Fibroblast of upper back skin (primary cell): ENCODE results near the gene GRM7.
"Not testable (repeated sequence)": the region's sequence is repeated elsewhere in the genome, so short reads cannot be mapped to it uniquely, and the experiment has no call there.

Source experiments
- DNase-seq: peaks from one replicate; pipeline ENCODE4 v3.0.0-alpha.2; 2013

Gene GRM7

DNA sequence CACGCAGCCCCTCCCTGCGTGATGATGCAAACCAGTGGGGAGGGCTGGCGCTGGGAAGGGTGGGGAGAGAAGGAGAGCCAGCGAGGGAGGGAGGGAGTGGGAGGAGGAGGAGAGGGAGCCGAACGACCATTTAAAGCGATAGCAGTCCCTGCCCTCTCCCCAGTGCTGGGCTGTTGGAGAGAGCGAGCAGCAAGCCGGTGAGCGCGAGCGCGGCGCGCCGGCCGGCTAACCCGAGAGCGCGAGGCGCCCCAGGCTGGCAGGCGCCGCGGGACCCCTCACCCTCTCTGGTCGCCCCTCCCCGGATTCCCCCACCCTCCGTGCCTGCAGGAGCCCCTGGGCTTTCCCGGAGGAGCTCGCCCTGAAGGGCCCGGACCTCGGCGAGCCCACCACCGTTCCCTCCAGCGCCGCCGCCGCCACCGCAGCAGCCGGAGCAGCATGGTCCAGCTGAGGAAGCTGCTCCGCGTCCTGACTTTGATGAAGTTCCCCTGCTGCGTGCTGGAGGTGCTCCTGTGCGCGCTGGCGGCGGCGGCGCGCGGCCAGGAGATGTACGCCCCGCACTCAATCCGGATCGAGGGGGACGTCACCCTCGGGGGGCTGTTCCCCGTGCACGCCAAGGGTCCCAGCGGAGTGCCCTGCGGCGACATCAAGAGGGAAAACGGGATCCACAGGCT is at the start of gene GRM7:
TSS of gene GRM7 (plus strand) at position 162 of the 671 bp plus-strand sequence.
- DNase-seq = peak; percentile 36

DNA sequence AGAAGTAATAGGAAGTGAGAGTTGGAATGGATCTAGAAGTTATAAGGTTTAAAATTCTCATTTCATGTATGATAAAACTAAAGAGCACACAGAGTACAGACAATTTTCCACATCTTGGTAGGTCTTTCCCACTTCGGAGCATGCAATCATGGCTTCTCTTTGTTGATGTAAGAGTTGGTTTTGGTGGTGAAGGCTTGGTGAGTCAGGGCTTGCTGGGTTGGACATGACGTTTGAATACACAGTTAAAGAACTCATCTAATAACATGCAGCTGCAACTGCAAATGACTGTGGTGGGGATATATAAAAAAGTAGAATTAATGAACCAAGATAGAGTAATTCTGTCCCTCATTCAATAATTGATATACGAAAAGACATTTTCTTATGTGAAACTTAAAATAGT is 39.5 kb upstream of the GRM7 start:
- DNase-seq = peak; percentile 7

DNA sequence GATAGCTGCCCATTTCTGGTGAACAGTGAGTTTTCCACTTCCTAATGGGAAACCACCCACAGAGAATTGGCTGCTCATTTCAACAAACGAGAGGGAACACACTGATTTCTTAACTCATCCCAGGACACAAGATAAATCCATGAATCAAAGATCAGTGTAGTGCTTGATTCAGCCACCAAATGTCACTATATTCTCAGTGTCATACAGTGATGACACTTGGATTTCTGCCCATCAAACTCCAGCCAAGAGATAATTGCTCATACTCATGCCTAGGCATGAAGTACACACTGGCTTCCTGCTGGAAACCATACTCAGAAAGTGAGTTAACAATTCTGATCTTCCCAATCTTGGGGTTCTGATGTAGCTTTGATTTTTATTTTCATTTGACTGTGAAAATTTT is 35.4 kb upstream of the GRM7 start:
- no peak for DNase-seq

DNA sequence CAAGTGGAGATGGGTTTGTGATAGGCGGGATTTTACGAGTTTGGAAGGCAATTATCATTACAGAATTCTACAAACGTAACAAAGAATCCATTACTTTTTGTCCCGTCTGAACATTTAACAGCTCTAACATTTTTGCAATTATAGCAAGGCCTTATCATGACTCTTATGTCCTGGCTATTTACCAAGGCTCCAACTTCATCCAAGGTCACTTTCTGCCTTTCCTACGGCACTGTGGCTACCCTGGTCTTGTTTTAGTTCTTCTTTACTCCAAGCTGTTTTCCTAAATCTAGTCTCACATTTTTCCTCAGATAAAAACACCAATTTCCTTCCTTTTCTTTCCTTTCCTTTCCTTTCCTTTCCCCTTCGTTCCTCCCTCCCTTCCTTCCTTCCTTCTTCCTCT is 33.5 kb upstream of the GRM7 start:
- no peak for DNase-seq

DNA sequence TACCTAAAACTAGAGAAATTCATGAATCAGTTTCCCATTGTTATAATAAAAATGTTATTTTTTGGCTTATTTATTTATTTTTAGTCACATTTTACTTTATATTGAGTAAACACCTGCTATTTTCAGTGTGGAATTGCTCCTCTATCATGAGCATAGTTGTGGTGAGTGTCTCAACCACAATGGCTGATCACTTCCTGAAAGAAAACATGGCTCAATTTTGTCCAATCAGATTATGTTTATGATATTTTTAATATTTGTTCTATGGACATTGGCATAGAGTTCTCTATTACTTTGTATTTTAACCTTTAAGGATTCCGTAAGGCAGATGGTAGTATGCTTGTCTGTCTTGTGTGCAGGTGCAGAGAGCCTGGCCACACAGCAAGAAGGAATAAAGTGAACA is 16.2 kb upstream of the GRM7 start:
- no peak for DNase-seq

DNA sequence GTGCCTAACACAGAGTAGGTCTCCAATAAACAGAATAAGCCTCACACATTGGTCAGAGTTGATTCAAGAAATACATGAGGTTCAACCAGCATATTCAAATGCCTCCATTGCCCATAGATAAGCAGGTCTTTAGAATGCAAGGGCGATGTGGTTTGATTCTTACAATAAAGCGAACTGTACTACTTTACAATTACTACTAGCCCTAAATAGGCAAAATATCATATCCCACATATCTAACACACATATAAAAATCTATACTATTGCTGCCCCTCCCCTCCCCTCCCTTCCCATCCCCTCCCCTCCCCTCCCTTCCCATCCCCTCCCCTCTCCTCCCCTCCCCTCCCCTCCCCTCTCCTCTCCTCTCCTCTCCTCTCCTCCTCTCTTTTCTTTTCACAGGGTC is 6.7 kb upstream of the GRM7 start:
- no peak for DNase-seq

DNA sequence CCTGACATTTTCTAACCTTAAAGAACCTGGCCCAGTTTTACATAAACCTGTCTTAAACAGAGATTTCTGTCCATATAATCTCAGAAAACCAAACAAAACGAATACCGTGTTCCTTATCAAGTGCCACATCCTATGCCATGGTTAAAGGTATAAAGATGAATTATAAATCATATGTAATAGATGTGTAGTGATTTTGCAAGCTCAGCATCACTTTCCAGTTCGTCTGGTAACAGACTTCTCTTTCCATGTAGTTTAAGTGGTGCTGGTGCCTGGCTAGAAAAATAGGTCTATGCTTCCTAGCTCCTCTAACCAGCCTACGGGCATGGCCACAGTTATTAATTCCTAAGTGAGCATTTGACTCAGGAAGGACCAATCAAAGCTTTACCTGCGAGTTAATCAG is 3.4 kb upstream of the GRM7 start:
- DNase-seq = no peak

DNA sequence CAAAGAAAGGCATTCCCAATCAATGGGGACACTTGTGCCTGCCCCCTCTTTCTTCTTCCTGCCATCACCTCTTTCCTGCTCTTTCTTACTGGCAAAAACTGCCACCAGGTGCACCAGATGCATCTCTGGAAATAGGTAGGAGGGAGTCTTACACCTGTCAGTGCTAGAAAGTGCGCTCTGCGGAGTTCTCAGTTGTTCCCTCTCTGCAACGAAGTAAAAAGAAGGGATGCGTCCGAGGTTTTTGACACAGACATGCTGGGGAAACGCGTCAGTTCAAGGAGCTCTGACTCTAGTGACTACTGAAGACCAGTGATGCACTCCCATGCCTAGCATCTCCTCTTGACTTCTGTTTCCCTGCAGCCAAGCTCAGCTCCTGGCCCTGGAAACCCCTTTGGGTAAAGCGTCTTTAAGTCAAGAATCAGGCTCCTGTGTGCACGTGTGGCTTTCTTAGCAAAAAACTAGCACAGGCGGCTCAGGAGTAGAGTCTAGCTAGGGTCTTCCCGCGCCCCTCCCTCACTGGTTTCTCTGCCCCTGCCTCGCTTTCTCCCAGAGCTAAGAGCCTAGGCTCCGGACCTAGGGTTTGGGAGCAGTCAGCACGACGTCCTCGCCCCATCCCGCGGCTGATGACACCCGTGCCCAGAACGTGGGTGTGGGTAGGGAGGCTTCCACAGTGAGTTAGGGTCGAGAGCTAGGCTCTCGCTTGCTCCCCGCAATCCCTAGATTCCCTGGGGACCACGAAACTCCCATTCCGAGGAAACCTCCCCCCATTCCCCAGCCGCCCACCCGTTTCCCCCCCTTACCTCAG is 564 bp upstream of the GRM7 start:
- no peak for DNase-seq

DNA sequence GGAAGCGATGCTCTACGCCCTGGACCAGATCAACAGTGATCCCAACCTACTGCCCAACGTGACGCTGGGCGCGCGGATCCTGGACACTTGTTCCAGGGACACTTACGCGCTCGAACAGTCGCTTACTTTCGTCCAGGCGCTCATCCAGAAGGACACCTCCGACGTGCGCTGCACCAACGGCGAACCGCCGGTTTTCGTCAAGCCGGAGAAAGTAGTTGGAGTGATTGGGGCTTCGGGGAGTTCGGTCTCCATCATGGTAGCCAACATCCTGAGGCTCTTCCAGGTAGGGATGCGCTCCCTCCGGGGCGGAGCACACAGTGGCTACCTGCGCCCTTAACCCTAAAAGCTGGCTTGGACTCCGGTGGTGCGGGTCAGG is 698 bp downstream of the GRM7 start:
- DNase-seq = no peak

DNA sequence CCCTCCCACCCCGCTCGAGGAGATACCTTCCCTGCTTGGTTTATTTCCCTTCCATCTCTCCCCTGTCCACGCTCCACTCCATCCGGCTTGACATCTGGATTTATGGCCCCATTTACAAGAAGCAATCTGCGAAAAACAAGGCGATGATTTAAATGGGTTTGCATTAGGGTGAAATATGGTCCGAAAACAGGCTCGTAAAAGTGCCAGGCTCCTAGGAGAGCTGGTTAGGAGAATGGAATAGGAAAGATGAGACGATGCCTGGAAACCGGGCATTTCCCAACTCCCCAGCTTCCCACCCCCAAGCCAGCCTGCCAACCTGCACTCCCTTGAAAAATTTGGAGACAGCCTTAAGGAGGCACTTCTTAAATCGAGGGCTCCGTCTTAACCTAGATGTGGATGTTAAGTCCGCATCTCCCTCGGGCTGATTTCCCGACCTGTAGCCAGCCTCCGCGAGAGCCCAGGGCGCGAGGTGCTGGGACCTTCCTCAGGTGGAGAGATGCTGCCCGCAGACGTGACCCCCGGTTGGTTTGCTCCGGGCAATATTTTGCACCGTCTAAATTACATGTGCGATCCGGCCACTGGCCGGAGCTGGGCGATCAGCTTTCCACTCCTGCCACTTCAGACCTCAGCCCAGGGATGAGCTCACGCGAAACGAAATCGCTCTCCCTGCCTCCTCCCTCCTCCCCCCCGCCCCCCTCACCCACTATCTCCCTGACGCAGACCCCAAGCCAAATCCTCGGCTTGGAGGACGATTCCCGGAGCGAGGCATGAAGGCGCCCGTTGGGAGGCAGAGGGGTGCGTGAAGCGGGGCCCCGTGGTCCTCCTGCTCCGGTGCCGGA is 1.3 kb downstream of the GRM7 start:
- no peak for DNase-seq

DNA sequence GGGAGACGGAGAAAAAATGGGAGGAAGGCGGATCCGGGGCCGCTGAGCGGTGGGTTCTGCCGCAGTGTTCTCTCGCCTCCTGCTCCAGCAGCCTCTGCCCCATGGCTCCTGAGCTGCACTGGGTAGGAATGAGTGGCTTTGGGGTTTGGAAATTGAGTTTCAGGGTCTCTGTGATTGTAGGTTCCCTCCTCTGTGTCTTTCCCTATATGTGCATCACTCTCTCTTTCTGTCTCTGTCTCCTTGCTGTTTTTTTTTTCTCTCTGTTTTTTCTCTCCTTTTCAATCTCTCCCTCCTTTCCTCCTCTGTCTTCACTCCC is 1.9 kb downstream of the GRM7 start:
- DNase-seq = no peak

DNA sequence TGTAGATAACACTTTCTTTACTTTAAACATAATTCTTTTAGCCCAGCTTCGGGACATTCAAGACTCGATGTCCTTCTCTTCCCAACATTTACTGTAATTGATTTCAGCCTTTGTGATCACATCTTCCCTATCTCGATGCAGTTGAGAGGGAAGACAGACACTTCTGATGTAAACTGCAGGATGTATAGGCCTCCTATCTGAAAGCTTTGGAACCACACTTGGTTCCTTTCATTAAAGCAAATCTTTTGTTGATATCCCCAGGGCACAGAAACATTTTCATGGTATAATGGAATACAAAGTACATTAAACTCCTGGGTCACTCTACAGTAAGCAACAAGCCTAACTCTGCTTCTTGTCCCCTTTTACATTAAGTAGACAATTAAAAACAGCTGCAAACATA is 6.4 kb downstream of the GRM7 start:
- DNase-seq = no peak

DNA sequence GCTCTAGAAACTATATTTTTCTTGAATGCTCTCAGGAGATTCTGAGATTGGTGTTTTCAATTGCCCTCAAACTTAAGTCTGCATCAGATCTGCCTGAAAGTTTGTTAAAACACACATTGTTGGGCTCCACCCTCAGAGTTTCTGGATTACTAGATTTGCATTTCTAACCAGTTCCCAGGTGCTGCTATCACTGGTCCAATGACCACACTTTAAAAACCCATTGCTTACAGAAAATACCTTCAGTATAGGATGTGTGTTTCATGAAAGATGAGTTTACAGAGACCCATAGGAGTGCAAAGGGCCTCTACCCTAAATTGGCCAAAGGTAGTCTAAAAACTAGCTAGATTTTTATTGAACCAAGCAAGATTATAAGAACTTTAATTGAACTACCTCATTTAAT is 17.8 kb downstream of the GRM7 start:
- no peak for DNase-seq

DNA sequence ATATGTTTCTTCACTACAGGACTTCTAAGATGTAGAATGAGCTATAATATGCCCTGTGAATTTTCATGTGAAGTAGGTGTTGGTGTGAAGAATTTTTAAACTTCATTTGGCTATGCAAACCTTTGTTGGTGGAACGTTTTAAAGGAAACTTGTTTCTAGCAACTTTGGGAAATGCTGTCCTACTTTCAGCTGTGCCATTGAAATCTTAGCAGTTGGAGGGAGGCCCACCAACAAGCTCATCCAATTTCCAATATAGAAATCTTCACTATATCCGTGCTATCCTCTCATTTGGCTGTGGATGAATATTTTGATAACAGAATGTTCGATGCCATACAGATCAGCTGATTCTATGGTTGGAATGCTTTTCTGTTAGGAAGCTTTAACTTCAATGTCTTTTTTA is 51.3 kb downstream of the GRM7 start:
- DNase-seq = no peak

DNA sequence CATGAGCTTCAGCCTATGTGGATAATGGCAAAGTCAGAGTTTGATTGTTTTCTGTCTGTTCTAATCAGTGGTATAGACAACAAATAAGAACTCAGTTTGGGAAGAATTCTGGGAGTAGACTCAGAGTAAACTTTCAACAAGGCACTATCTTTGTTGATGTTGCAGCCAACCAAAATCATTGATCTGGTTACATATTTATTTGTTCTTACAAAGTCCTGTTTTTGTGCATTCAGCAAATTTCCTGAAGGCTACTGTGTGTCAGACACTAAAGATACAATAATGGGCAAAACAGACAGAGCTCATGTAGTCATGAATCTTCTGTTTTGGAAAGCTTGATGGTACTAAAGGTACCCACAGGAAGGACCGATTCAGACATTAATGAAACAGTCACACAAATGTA is 55.0 kb downstream of the GRM7 start:
- no peak for DNase-seq

DNA sequence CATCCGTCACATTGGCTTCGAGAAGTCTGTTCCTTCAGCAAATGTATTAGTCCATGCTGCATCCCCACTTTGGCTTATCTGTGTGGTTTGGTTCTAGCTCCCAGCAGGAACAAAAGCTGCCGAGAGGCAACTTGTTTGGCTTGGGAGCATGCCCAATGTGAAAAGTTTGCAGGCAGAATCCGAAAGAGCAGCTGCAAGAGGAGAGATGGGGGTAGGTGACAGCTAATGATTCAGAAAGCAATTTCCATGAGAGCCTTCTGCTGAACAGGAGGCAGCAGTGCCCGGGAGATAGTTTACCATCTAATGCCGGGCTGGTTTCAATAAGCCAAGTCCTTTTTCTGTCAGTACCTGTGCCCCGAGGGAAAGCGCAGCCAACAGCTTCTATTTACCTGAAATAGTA is 60.2 kb downstream of the GRM7 start:
- no peak for DNase-seq

DNA sequence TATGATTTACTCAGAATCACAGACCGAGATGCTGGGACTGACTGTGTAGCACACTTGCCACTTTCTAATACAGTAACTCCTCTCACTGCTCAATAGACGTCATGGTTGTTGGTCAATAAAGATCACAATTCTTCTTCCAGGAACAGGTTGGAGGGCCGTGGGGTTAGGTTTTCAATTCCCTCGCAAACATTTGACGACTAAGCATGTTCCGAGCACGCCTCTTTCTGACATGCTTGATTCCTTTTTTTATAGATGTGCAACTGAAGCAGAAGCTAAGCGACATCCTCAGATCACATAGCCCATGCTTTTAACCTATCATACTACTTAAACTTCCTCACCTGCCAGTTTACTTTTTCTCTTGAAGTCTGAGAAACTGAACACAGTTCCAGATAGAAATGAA is 61.0 kb downstream of the GRM7 start:
- no peak for DNase-seq

DNA sequence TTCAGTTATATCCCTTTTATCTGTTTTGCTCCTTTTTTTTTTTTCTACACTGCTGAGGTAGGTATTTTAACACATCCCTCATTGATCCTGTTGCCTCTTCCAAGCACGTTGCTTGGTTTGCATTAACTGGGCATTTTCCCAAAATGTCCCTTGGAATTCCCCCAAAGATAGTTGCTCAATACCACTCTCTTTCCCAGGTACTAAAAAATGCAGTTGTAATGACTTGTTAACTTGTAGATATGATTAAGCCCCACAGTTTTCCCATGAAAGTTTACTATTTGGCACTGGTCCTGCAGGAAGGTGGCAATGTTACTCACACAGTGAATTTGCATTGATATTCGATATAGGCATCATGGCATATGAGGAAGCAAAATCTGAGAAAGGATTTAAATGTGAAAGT is 67.1 kb downstream of the GRM7 start:
- DNase-seq = peak; percentile 5

DNA sequence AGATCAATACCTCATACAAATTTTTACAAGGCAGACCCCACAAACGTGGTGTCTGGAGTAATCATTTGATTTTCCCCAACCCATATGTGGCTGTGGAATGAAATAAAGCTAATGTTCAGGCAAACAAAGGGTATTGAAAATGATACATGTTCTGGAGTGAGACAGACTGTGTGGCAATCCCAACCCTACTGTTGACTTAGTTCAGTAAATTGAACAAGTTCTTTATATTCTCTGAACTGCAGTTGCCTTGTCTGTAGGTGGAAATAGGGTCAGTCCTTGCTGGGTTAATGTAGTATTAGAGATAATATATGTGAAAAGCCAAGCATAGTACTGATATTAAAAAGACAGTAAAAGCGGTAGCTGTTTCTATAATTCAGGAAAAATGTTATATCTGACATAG is 69.0 kb downstream of the GRM7 start:
- DNase-seq = no peak

DNA sequence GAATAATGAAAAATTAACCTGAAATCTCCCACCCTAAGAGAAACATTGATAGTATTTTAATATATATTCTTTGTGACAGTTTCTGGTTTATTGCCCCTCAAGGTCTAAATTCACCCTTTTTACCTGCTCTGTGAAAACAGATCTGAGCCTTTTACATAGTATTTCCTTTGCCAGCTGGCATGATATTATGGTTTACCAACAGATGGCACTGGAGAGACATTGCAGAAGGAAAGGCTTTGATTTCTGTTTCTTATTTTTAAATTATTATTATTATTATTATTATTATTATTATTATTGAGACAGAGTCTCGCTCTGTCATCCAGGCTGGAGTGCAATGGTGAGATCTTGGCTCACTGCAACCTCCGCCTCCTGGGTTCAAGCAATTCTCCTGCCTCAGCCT is 74.5 kb downstream of the GRM7 start:
- not testable (repeated sequence) for DNase-seq

DNA sequence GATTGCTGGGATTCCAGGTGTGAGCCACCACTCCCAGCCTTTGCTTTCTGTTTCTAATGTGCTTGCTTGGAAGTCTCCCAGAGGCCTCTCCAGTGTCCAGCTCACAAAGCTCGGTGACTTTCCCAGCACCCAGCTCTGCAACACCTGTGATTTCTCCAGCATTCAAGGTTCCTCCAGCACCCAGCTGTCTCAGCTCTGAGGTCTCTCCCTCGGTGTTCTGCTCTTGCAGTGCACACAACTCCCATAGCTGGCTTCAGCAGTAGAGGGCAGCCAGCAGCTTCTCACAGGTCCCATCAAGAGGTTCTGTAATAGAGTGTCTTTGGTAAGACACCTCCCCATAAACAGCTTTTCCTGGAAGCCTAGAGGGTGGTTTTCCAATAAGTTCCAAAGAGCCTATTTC is 75.1 kb downstream of the GRM7 start:
- DNase-seq = no peak

DNA sequence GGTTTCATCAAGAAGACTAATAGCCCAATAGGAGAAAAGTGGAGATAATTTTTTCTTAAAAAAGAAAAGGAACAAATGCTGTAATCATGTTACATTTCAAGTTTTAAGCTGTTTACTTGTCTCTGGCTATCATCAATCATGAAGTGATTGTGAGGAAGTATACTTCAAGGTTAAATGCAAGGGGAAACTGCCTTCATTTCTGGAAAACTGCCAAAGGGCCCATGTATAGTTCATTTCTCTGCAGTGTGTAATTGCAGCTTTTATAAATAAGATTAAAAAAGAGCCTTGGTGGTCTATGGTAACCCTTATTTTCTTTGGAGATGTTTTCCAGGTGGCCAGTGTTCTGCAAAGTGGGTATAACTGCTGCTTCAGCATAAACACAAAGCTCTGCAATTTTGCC is 101.9 kb downstream of the GRM7 start:
- DNase-seq = no peak

DNA sequence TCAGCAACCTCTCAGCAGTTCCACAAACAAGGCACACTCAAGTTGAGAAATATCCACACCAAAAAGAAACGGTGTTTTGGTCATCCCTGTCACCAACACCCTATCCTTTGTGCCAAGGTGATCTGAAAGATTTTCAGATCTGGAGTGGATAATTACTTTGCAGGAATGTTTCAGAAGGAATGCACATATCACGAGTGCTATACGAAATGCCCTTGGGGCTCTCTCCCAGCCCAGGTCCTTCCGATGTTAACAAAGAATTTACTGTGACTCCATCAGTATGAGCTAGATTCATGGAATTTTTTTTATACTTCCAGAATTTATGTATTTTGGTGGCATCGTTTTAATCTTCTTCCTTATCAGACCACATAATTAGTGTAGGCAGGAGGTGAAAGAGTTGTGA is 105.0 kb downstream of the GRM7 start:
- no peak for DNase-seq

DNA sequence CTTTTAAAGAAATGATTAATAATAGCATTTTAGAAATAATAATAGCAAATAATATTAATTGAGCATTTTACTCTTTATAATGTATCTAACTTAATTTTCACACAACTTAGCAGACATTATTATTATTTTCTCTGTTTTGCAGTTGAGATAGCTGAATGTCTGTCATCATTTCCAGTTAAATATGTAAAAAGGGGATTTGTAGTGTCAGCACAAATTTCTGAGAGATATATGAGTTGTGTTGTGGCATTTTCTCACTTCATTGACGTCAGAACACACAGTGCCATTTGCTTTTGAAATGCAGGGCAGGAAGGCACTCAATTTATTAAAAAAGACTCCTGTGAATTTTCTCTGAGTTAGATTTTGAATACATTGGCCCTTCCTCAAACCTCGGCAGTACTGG is 111.0 kb downstream of the GRM7 start:
- no peak for DNase-seq
